ENCODE data around the gene LEFTY1. TPM values are rescaled to one million over a fixed set of nuclear protein-coding genes. Genes with fewer than 3 reads are reported as not detected.

The LEFTY1 gene
- total RNA-seq, 2 experiments from 2014 or later = 0.09 to 1.0 TPM

DNA sequence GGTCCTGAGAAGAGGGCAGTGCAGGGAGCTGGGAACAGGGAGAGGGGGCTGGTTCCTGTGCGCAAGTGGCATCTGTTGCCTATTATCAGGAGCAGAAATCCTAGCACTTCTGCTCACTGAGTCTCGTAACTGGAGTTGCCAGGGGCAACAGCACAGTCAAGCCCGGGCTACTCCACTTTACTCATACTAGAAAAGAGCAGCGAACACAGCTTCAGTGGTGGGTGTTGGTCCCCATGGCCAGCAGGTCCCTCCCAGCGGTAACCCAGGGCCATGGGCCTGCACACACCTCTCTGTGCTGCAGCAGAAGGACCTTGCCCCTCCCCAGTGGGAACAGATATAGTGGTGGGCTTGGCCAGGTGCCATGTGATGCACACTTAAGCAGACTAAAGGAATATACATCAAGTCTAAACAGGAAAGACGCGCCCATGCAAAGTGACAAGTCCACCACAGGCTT is 26.6 kb upstream of the LEFTY1 start:
- POLR2A ChIA-PET = no interaction called here
- Histone ChIP-seq H3K9me3 (ENCODE audit: low read length) (no peaks in the 10 kb centered on the region), H3K9me2 (ENCODE audit: insufficient read depth, low read length) (no peaks in the 10 kb centered on the region), H3K79me2 (ENCODE audit: insufficient read depth, low read depth, low read length) (peaks cover under 1% of the 10 kb centered on the region; the same call in 1 of the 2 replicates), H2AFZ (ENCODE audit: low read length) (no peak overlapping the region), H3K4me2 (ENCODE audit: low read length) (no peak overlapping the region), H3K27ac (ENCODE audit: low read depth, low read length, poor library complexity, severe bottlenecking) (no peak overlapping the region), H3K36me3 (ENCODE audit: insufficient read depth, low read length) (peaks cover 40% of the 10 kb centered on the region), H4K20me1 (ENCODE audit: insufficient read depth, low read length) (no peaks in the 10 kb centered on the region), H3K4me1 (ENCODE audit: insufficient read depth, low read length, poor library complexity, severe bottlenecking) (peaks cover 10% of the 10 kb centered on the region), H3K4me3 (ENCODE audit: low read depth, low read length, poor library complexity, severe bottlenecking) (no peak overlapping the region)
- BruUV-seq (replicated peaks) = no TSS peak
- TF ChIP-seq EZH2phosphoT487 (IDR thresholded peaks at IDR 0.05; ENCODE audit: borderline replicate concordance, low read depth, low read length) = no peak
- TF ChIP-seq, protein P1, sequence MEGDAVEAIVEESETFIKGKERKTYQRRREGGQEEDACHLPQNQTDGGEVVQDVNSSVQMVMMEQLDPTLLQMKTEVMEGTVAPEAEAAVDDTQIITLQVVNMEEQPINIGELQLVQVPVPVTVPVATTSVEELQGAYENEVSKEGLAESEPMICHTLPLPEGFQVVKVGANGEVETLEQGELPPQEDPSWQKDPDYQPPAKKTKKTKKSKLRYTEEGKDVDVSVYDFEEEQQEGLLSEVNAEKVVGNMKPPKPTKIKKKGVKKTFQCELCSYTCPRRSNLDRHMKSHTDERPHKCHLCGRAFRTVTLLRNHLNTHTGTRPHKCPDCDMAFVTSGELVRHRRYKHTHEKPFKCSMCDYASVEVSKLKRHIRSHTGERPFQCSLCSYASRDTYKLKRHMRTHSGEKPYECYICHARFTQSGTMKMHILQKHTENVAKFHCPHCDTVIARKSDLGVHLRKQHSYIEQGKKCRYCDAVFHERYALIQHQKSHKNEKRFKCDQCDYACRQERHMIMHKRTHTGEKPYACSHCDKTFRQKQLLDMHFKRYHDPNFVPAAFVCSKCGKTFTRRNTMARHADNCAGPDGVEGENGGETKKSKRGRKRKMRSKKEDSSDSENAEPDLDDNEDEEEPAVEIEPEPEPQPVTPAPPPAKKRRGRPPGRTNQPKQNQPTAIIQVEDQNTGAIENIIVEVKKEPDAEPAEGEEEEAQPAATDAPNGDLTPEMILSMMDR (conservative IDR thresholded peaks at IDR 0.05; ENCODE audit: low read length) = no peak
- intact Hi-C loops (cut with micrococcal nuclease; ENCODE audit: unreplicated experiment) = no loop called here
- no peak for DNase-seq (ENCODE audit: low spot score)
- CTCF ChIA-PET (ENCODE audit: unreplicated experiment) = no interaction called here

DNA sequence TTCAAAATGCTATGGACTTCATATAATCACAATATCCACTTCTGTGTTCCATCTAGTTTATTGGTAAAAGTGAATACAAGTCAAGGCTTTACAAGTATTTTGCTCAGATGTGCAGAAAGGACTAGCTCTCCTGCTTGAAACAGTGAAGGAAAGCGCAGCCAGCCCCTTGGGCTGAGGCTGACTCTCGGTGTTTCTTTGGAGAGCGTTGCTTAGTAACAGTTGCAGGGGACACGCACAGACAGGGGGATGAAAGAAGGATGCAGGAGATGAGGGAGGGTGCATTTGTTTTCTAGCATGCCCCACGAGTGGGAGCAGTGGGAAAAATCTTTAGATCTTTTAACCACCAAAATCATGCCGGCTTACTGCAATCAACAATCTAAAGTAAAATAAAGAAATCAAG is 26.0 kb upstream of the LEFTY1 start:
- H3K27ac ChIP-seq (ENCODE audit: low read depth, low read length, poor library complexity, severe bottlenecking) = no peak overlapping the region
- CTCF ChIA-PET (ENCODE audit: unreplicated experiment) = no interaction called here
- no peaks in the 10 kb centered on the region for H4K20me1 ChIP-seq (ENCODE audit: insufficient read depth, low read length)
- no peak overlapping the region for H3K4me3 ChIP-seq (ENCODE audit: low read depth, low read length, poor library complexity, severe bottlenecking)
- H3K4me1 ChIP-seq (ENCODE audit: insufficient read depth, low read length, poor library complexity, severe bottlenecking) = peaks cover 10% of the 10 kb centered on the region
- intact Hi-C loops (cut with micrococcal nuclease; ENCODE audit: unreplicated experiment) = no loop called here
- H3K4me2 ChIP-seq (ENCODE audit: low read length) = no peak overlapping the region
- POLR2A ChIA-PET = interaction anchor here (1.1 kb wide), 1 partner anchor 9 kb away, joined by 5 read pairs; the partner anchor contains the start of gene PYCR2
- no peaks in the 10 kb centered on the region for H3K79me2 ChIP-seq (ENCODE audit: insufficient read depth, low read depth, low read length)
- no peak for DNase-seq (ENCODE audit: low spot score)
- TF ChIP-seq EZH2phosphoT487 (IDR thresholded peaks at IDR 0.05; ENCODE audit: borderline replicate concordance, low read depth, low read length) = no peak
- TF ChIP-seq, protein P1 (conservative IDR thresholded peaks at IDR 0.05; ENCODE audit: low read length) = no peak
- no peak overlapping the region for H2AFZ ChIP-seq (ENCODE audit: low read length)
- H3K9me2 ChIP-seq (ENCODE audit: insufficient read depth, low read length) = no peaks in the 10 kb centered on the region
- H3K9me3 ChIP-seq (ENCODE audit: low read length) = no peaks in the 10 kb centered on the region
- H3K36me3 ChIP-seq (ENCODE audit: insufficient read depth, low read length) = peaks cover 34% of the 10 kb centered on the region
- no TSS peak for BruUV-seq (replicated peaks)

DNA sequence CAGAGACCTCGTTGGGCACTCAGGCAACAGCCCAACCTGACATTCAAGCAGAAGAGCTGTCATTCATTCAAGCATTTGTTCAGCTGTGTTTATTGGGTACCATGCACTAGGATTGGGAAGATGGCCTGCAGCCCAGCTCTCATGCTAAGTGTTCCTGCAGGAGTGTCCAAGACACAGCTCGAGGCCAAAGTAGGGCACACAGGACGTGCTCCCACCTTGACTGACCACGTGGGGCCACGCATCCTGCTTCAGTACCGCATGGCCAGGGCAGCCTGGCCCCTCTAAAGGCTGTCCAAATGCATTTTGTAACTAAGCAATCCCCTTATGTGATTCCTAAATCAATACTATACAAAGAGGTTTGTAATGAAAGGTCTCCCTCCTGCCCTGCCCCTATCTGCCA is 25.4 kb upstream of the LEFTY1 start:
- H3K4me3 ChIP-seq (ENCODE audit: low read depth, low read length, poor library complexity, severe bottlenecking) = no peak overlapping the region
- H3K36me3 ChIP-seq (ENCODE audit: insufficient read depth, low read length) = peaks cover 28% of the 10 kb centered on the region
- no peaks in the 10 kb centered on the region for H4K20me1 ChIP-seq (ENCODE audit: insufficient read depth, low read length)
- no peaks in the 10 kb centered on the region for H3K9me2 ChIP-seq (ENCODE audit: insufficient read depth, low read length)
- no peak overlapping the region for H3K27ac ChIP-seq (ENCODE audit: low read depth, low read length, poor library complexity, severe bottlenecking)
- intact Hi-C loops (cut with micrococcal nuclease; ENCODE audit: unreplicated experiment) = no loop called here
- no peak overlapping the region for H2AFZ ChIP-seq (ENCODE audit: low read length)
- TF ChIP-seq, protein P1 (conservative IDR thresholded peaks at IDR 0.05; ENCODE audit: low read length) = no peak
- no peak for TF ChIP-seq EZH2phosphoT487 (IDR thresholded peaks at IDR 0.05; ENCODE audit: borderline replicate concordance, low read depth, low read length)
- H3K4me2 ChIP-seq (ENCODE audit: low read length) = no peak overlapping the region
- H3K4me1 ChIP-seq (ENCODE audit: insufficient read depth, low read length, poor library complexity, severe bottlenecking) = peaks cover 14% of the 10 kb centered on the region
- no TSS peak for BruUV-seq (replicated peaks)
- no peaks in the 10 kb centered on the region for H3K79me2 ChIP-seq (ENCODE audit: insufficient read depth, low read depth, low read length)
- no peaks in the 10 kb centered on the region for H3K9me3 ChIP-seq (ENCODE audit: low read length)
- POLR2A ChIA-PET = interaction anchor here (1.1 kb wide), 1 partner anchor 9 kb away, joined by 5 read pairs; the partner anchor contains the start of gene PYCR2
- CTCF ChIA-PET (ENCODE audit: unreplicated experiment) = no interaction called here
- DNase-seq (ENCODE audit: low spot score) = no peak

All from OCI-LY7 (cell line).